K562 (cell line): ENCODE measurements around the gene BMP6. TPM values are rescaled to one million over a fixed set of nuclear protein-coding genes. Genes with fewer than 3 reads are reported as not detected.

Experiments used
- ATAC-seq: fragments of 200-7000 bp; cut with Tn5 transposase; 3 replicates; pipeline ENCODE4 v1.9.1; 2020; ENCODE audit warnings: moderate library complexity
- BruUV-seq: library from RNA; stranded (reverse); fragments of 400-500 nt; replicated peaks from 2 replicates; lab custom pipeline; 2021; lab: Mats Ljungman, UMichigan
- CTCF ChIA-PET: fragments of 300-600 bp; formaldehyde crosslinking; extraction: SDS; loops from one replicate; lab custom pipeline; 2021; ENCODE audit warnings: low intra/inter-chr PET ratio; lab: Yijun Ruan, JAX
- POLR2A ChIA-PET: fragments of 300-600, 350-650 bp; sonication (Branson Sonifier 250); formaldehyde crosslinking; extraction: SDS; loops from one replicate; lab custom pipeline; 2021; ENCODE audit warnings: antibody characterized with exemption, inconsistent platforms; lab: Yijun Ruan, JAX
- DNase-seq, 4 experiments: peaks; one replicate each; pipeline versions ENCODE4 v3.0.0 to v3.0.0-alpha.2; 2011 to 2018; ENCODE audit warnings: low spot score in 3 of 4, mixed read lengths in 3 of 4; ENCODE audit errors: extremely low read depth in 1 of 4
- FAIRE-seq: peaks from 2 replicates; lab custom pipeline; 2011; peaks lifted over from hg19 to GRCh38; lab: Jason Lieb, UNC
- H2AFZ ChIP-seq: 2 replicates; pipeline ENCODE4 v1.6.0; 2011; ENCODE audit warnings: low read depth, low read length, control low read depth, inconsistent platforms
- H3K27ac ChIP-seq: fragments of 200-600 bp; 3 replicates; pipeline ENCODE4 v1.8.0; 2011; ENCODE audit warnings: low read depth, mild to moderate bottlenecking, control low read depth, inconsistent platforms, low read length, moderate library complexity, mixed read lengths; ENCODE audit errors: extremely low read depth
- H3K27me3 ChIP-seq, 2 experiments: fragments of 300-600 bp in 1 of 2; 2 replicates in 1 of 2; 3 replicates in 1 of 2; pipeline versions ENCODE4 v1.6.0 to v1.8.0; 2011; ENCODE audit warnings: inconsistent platforms in 2 of 2, low read length in 2 of 2, mild to moderate bottlenecking in 1 of 2, mixed read lengths in 1 of 2, moderate library complexity in 1 of 2; ENCODE audit not compliant: control insufficient read depth in 2 of 2, insufficient read depth in 2 of 2
- H3K36me3 ChIP-seq: fragments of 300-600 bp; 3 replicates; pipeline ENCODE4 v1.8.0; 2011; ENCODE audit warnings: mild to moderate bottlenecking, low read length, inconsistent platforms; ENCODE audit not compliant: control insufficient read depth, insufficient read depth
- H3K4me1 ChIP-seq, 2 experiments: fragments of 200-600 bp in 1 of 2; replicated peaks in 1 of 2; 2 replicates in 1 of 2; 3 replicates in 1 of 2; pipeline versions ENCODE4 v1.5.1 to v1.8.0; 2011; ENCODE audit warnings: inconsistent platforms in 2 of 2, low read length in 2 of 2, mild to moderate bottlenecking in 1 of 2, mixed read lengths in 1 of 2, moderate library complexity in 1 of 2; ENCODE audit not compliant: control insufficient read depth in 2 of 2, insufficient read depth in 2 of 2
- H3K4me2 ChIP-seq: 2 replicates; pipeline ENCODE4 v1.6.1; 2011; ENCODE audit warnings: low read length, control low read depth, inconsistent platforms, mixed read lengths; ENCODE audit not compliant: insufficient read depth
- H3K4me3 ChIP-seq: fragments of 200-600 bp; sonication (generic), shearing (Covaris generic); 2 replicates; pipeline ENCODE4 v1.5.1; 2016; ENCODE audit warnings: control low read depth, inconsistent platforms
- H3K79me2 ChIP-seq: fragments of 200-600 bp; 3 replicates; pipeline ENCODE4 v1.8.0; 2011; ENCODE audit warnings: low read length, inconsistent platforms; ENCODE audit not compliant: control insufficient read depth, insufficient read depth
- H3K9ac ChIP-seq, 2 experiments: 2 replicates each; pipeline versions ENCODE4 v1.6.0 to v1.6.1; 2011; ENCODE audit warnings: low read depth in 2 of 2, low read length in 2 of 2, control low read depth in 1 of 2, inconsistent platforms in 1 of 2, mild to moderate bottlenecking in 1 of 2, mixed read lengths in 1 of 2; ENCODE audit not compliant: insufficient read depth in 1 of 2
- H3K9me1 ChIP-seq: one replicate; pipeline ENCODE4 v1.6.0; 2011; ENCODE audit warnings: inconsistent platforms, mild to moderate bottlenecking, low read length, moderate library complexity; ENCODE audit not compliant: control insufficient read depth, insufficient read depth
- H3K9me3 ChIP-seq: replicated peaks from 2 replicates; pipeline ENCODE4 v1.5.1; 2011; ENCODE audit warnings: low read depth, low read length, inconsistent platforms; ENCODE audit not compliant: control insufficient read depth, insufficient read depth
- H4K20me1 ChIP-seq: replicated peaks from 2 replicates; pipeline ENCODE4 v1.6.1; 2011; ENCODE audit warnings: low read length, inconsistent platforms, mixed read lengths; ENCODE audit not compliant: control insufficient read depth, insufficient read depth
- ATF4 ChIP-seq: fragments of 450-650 bp; formaldehyde crosslinking; IDR thresholded peaks from 2 replicates; pipeline ENCODE4 v1.4.0; 2022; ENCODE audit warnings: mild to moderate bottlenecking, moderate library complexity
- CTCF ChIP-seq, 3 experiments: IDR thresholded peaks in 2 of 3; conservative IDR thresholded peaks in 1 of 3; 2 replicates each; pipeline ENCODE4 v1.5.1; 2011 to 2012; ENCODE audit warnings: low read length in 3 of 3, mild to moderate bottlenecking in 3 of 3, control low read depth in 2 of 3, improper control_type of control experiment in 1 of 3, inconsistent platforms in 1 of 3, low read depth in 1 of 3, mixed read lengths in 1 of 3, moderate library complexity in 1 of 3; ENCODE audit not compliant: insufficient read depth in 2 of 3
- FOXM1 ChIP-seq, 2 experiments: fragments of 450-650 bp in 1 of 2; sonication (generic) in 1 of 2; formaldehyde crosslinking in 1 of 2; IDR thresholded peaks; 2 replicates each; pipeline versions ENCODE4 v1.6.1 to v1.9.0; 2017 to 2022; ENCODE audit warnings: low read depth in 2 of 2, mild to moderate bottlenecking in 2 of 2, missing genetic modification reagents in 1 of 2, moderate library complexity in 1 of 2
- GATA2 ChIP-seq: sonication (generic); formaldehyde crosslinking; IDR thresholded peaks from 2 replicates; pipeline ENCODE4 v1.4.0; 2020; ENCODE audit warnings: mild to moderate bottlenecking, missing genetic modification reagents
- HEY1 ChIP-seq: fragments of 250-450 bp; sonication (Bioruptor Pico); IDR thresholded peaks from 2 replicates; pipeline ENCODE4 v1.5.0; 2020; ENCODE audit warnings: mild to moderate bottlenecking, moderate library complexity, borderline replicate concordance
- HINFP ChIP-seq: fragments of 450-650 bp; conservative IDR thresholded peaks from 2 replicates; pipeline ENCODE4 v1.6.1; 2016; ENCODE audit warnings: missing genetic modification characterization, low read depth, mild to moderate bottlenecking, control low read depth, missing compliant biosample characterization
- L3MBTL2 ChIP-seq: fragments of 450-650 bp; IDR thresholded peaks from 2 replicates; pipeline ENCODE4 v1.6.1; 2016; ENCODE audit warnings: mild to moderate bottlenecking, moderate library complexity
- MBD1 ChIP-seq: fragments of 250-450 bp; sonication (Bioruptor Pico); IDR thresholded peaks from 2 replicates; pipeline ENCODE4 v1.8.0; 2022; ENCODE audit warnings: inconsistent platforms
- MLLT1 ChIP-seq, 2 experiments: fragments of 450-650 bp; IDR thresholded peaks; 2 replicates each; pipeline ENCODE4 v1.6.1; 2016
- SP1 ChIP-seq: sonication (generic); formaldehyde crosslinking; IDR thresholded peaks from 2 replicates; pipeline ENCODE4 v1.8.1; 2022; ENCODE audit warnings: mild to moderate bottlenecking, missing genetic modification reagents
- TCF7L2 ChIP-seq: fragments of 150-350 bp; IDR thresholded peaks from 2 replicates; pipeline ENCODE4 v1.6.1; 2016; ENCODE audit warnings: low read depth, mild to moderate bottlenecking, low read length, moderate library complexity
- ZNF121 ChIP-seq: sonication (generic); formaldehyde crosslinking; conservative IDR thresholded peaks from 2 replicates; pipeline ENCODE4 v1.8.0; 2022; ENCODE audit warnings: missing genetic modification reagents
- ZNF589 ChIP-seq: fragments of 200-800 bp; sonication (Bioruptor generic); IDR thresholded peaks from 2 replicates; pipeline ENCODE4 v1.6.1; 2016; ENCODE audit warnings: low read depth, missing genetic modification characterization, missing compliant biosample characterization
- ZNF717 ChIP-seq: fragments of 250-450 bp; sonication (Bioruptor Pico); IDR thresholded peaks from 2 replicates; pipeline ENCODE4 v1.5.0; 2021
- ZNF76 ChIP-seq: fragments of 250-450 bp; sonication (Bioruptor Pico); IDR thresholded peaks from 2 replicates; pipeline ENCODE4 v1.4.0; 2020; ENCODE audit warnings: mild to moderate bottlenecking, moderate library complexity, borderline replicate concordance
- ZNF780A ChIP-seq: fragments of 250-450 bp; sonication (Bioruptor Pico); IDR thresholded peaks from 2 replicates; pipeline ENCODE4 v1.5.0; 2021; ENCODE audit warnings: mild to moderate bottlenecking
- WGBS: fragments of 100-300 bp; shearing (Covaris generic); methylation state at CpG from one replicate; pipeline ENCODE4 v1.1.6; 2016; ENCODE audit warnings: low coverage, mixed read lengths; ENCODE audit not compliant: insufficient coverage; ENCODE audit errors: missing lambda C conversion rate; 5-methylcytosine and 5-hydroxymethylcytosine counted together
- in situ Hi-C: fragments of 300-500 bp; cut with MboI; formaldehyde crosslinking; loops from 4 replicates; pipeline ENCODE4 v1.15.0; 2018; ENCODE audit warnings: inconsistent platforms, mixed read lengths
- intact Hi-C: fragments of 100-400 bp; cut with micrococcal nuclease; formaldehyde crosslinking; loops from 2 replicates; pipeline ENCODE4 v1.14.2; 2022
- polyA plus RNA-seq, 8 experiments: library from polyadenylated mRNA; depleted of rRNA in 4 of 8; stranded (reverse) in 5 of 8; unstranded in 3 of 8; fragments of >200 nt; fragmentation: Nextera tagmentation in 2 of 8; fragmentation: Illumina TruSeq in 1 of 8; extraction: Ambion mirVana in 2 of 8; extraction: Trizol in 1 of 8; gene quantifications; 2 replicates each; pipeline versions ENCODE4 v1.2.1 to v1.2.3, GENCODE V29; 2011 to 2014; ENCODE audit warnings: inconsistent platforms in 1 of 8, missing spikeins in 1 of 8
- total RNA-seq, 7 experiments: library from RNA; depleted of rRNA in 6 of 7; stranded (reverse); fragments of >200 nt in 6 of 7; fragmentation: Illumina TruSeq in 2 of 7; extraction: Trizol in 2 of 7; gene quantifications; 2 replicates each; pipeline versions ENCODE4 v1.2.1 to v1.2.3, GENCODE V29; 2011 to 2021; ENCODE audit warnings: low replicate concordance in 1 of 7

BMP6 gene
- total and polyA plus RNA-seq, 9 of the 15 experiments (the other 6 are each of a cell fraction or from before 2014, with no cell fraction given) = 0.01 to 0.13 (median 0.06) TPM; not detected in 3

GRCh38 chr6:7833751-7834070, 107.8 kb downstream of the BMP6 start:
- CTCF ChIA-PET = no interaction called here
- H3K27ac ChIP-seq = no peak overlapping the region
- ATAC-seq (no peak), FAIRE-seq (no peak), DNase-seq (no peak)
- no peaks in the 10 kb centered on the region for H3K9me3 ChIP-seq
- H2AFZ ChIP-seq = no peak overlapping the region
- no peak overlapping the region for H3K9ac ChIP-seq
- intact Hi-C loops (no loop called here), in situ Hi-C loops (no loop called here)
- POLR2A ChIA-PET = no interaction called here
- 0% methylated on average over 4 of the region's 4 CpGs for WGBS
- no peak for TF ChIP-seq TCF7L2
- TF ChIP-seq ATF4 = no peak
- TF ChIP-seq GATA2 (CRISPR knock-in tag) = no peak
- no peak for TF ChIP-seq SP1 (CRISPR knock-in tag)
- TF ChIP-seq FOXM1 (IDR thresholded peaks at IDR 0.05; ENCODE audit: low read depth) = no peak
- TF ChIP-seq FOXM1 (CRISPR knock-in tag; IDR thresholded peaks at IDR 0.05; ENCODE audit: low read depth) = no peak
- no peak for TF ChIP-seq HEY1 (CRISPR knock-in tag)
- no peak for TF ChIP-seq CTCF (IDR thresholded peaks at IDR 0.05 in 2 of 3, conservative IDR thresholded peaks at IDR 0.05 in 1 of 3; ENCODE audit: insufficient read depth in 2 of 3, low read depth in 1 of 3, low read length in 3 of 3)
- TF ChIP-seq ZNF780A (CRISPR knock-in tag) = no peak
- no peak for TF ChIP-seq MBD1
- TF ChIP-seq L3MBTL2 = no peak
- no peak for TF ChIP-seq HINFP (tag)
- no peak for TF ChIP-seq ZNF76
- TF ChIP-seq ZNF589 (CRISPR knock-in tag) = no peak
- TF ChIP-seq ZNF717 (CRISPR knock-in tag) = no peak
- no peak for TF ChIP-seq MLLT1 (IDR thresholded peaks at IDR 0.05)
- no peak for TF ChIP-seq ZNF121
- no peak overlapping the region for H3K4me3 ChIP-seq
- H3K27me3 ChIP-seq = peaks cover 14 to 33% of the 10 kb centered on the region in 2 experiments
- no peaks in the 10 kb centered on the region for H4K20me1 ChIP-seq
- H3K36me3 ChIP-seq = no peaks in the 10 kb centered on the region
- no peaks in the 10 kb centered on the region for H3K79me2 ChIP-seq
- no peak overlapping the region for H3K4me2 ChIP-seq
- no peaks in the 10 kb centered on the region for H3K4me1 ChIP-seq
- H3K9me1 ChIP-seq = no peaks in the 10 kb centered on the region
- no TSS peak for BruUV-seq
